Fibroblast of the aortic adventitia (primary cell): ENCODE measurements around the gene SIDT1. TPM values are rescaled to one million over a fixed set of nuclear protein-coding genes. Genes with fewer than 3 reads are reported as not detected.

Experiments
- DNase-seq: peaks from one replicate; pipeline ENCODE4 v3.0.0-alpha.2; 2010; ENCODE audit warnings: low read depth
- H3K4me3 ChIP-seq: 2 replicates; pipeline ENCODE4 v1.5.1; 2011; ENCODE audit warnings: low read depth, mild to moderate bottlenecking, control low read depth, low read length, moderate library complexity
- CTCF ChIP-seq: IDR thresholded peaks from 2 replicates; pipeline ENCODE4 v1.5.1; 2011; ENCODE audit warnings: mild to moderate bottlenecking, low read length, control low read depth, inconsistent platforms; ENCODE audit not compliant: insufficient read depth
- total RNA-seq: library from RNA; depleted of rRNA; stranded (reverse); fragments of >200 nt; gene quantifications from 2 replicates; pipeline ENCODE4 v1.2.3, GENCODE V29; 2012; ENCODE audit warnings: low replicate concordance

Gene SIDT1
- total RNA-seq, 1 donor, result not detected

GRCh38 chr3:113662824-113663223 lies 130.5 kb downstream of the SIDT1 start:
- TF ChIP-seq CTCF, result no peak
- no peak overlapping the region for H3K4me3 ChIP-seq

GRCh38 chr3:113663324-113663750 lies 131.0 kb downstream of the SIDT1 start:
- no peak for TF ChIP-seq CTCF
- H3K4me3 ChIP-seq, result no peak overlapping the region
- no peak for DNase-seq

More at GRCh38 chr3:113662824-113663223, 130.5 kb downstream of the SIDT1 start:
- DNase-seq, result no peak

- DNase-seq, result no peak
- no peak overlapping the region for H3K4me3 ChIP-seq
- no peak for TF ChIP-seq CTCF
These were observed 131.4 kb downstream of the SIDT1 start for GRCh38 chr3:113663761-113664160.

GRCh38 chr3:113664523-113665094 lies 132.3 kb downstream of the SIDT1 start:
- TF ChIP-seq CTCF, result no peak
- no peak for DNase-seq
- H3K4me3 ChIP-seq, result no peak overlapping the region

- DNase-seq, result peak; percentile 3
- H3K4me3 ChIP-seq, result no peak overlapping the region
- TF ChIP-seq CTCF, result no peak
These were observed 135.7 kb downstream of the SIDT1 start for GRCh38 chr3:113668015-113668414.

GRCh38 chr3:113673593-113673992 lies 141.2 kb downstream of the SIDT1 start:
- no peak overlapping the region for H3K4me3 ChIP-seq
- DNase-seq, result no peak
- TF ChIP-seq CTCF, result no peak

GRCh38 chr3:113676261-113676660 lies 143.9 kb downstream of the SIDT1 start:
- no peak overlapping the region for H3K4me3 ChIP-seq
- DNase-seq, result no peak
- TF ChIP-seq CTCF, result no peak
